GM21515 (cell line): ENCODE measurements around the gene ICAM3.
"Not testable (repeated sequence)": the region's sequence is repeated elsewhere in the genome, so short reads cannot be mapped to it uniquely, and the experiment has no call there.

Source experiments
- ATAC-seq: cut with Tn5 transposase; IDR thresholded peaks from one replicate; pipeline ENCODE4 v1.9.1; 2021; ENCODE audit not compliant: unreplicated experiment

The ICAM3 gene

GRCh38 chr19:10352764-10353671, 13.6 kb upstream of the ICAM3 start:
- ATAC-seq: no peak

GRCh38 chr19:10346509-10346908, 7.1 kb upstream of the ICAM3 start:
- no peak for ATAC-seq

GRCh38 chr19:10344780-10345179, 5.4 kb upstream of the ICAM3 start:
- ATAC-seq: no peak

GRCh38 chr19:10343495-10343894, 4.1 kb upstream of the ICAM3 start:
- no peak for ATAC-seq

GRCh38 chr19:10339977-10340376, 553 bp upstream of the ICAM3 start:
- no peak for ATAC-seq

GRCh38 chr19:10338940-10339339, 484 bp downstream of the ICAM3 start:
- no peak for ATAC-seq

GRCh38 chr19:10336725-10337124, 2.7 kb downstream of the ICAM3 start:
- not testable (repeated sequence) for ATAC-seq

GRCh38 chr19:10335352-10335985, 4.0 kb downstream of the ICAM3 start:
- ATAC-seq: no peak

- no peak for ATAC-seq
Observed at GRCh38 chr19:10334588-10335351, 4.7 kb downstream of the ICAM3 start.

GRCh38 chr19:10333758-10334587, 5.5 kb downstream of the ICAM3 start:
- ATAC-seq: no peak

- peak; percentile 79 for ATAC-seq
Observed at GRCh38 chr19:10332965-10333757, 6.3 kb downstream of the ICAM3 start, which contains the start of gene RAVER1. RAVER1 (minus strand) TSS chr19:10333529; CDS start chr19:10333507, 22 bp downstream.

GRCh38 chr19:10332158-10332964, 7.1 kb downstream of the ICAM3 start:
- ATAC-seq: no peak

GRCh38 chr19:10329555-10329954, 9.9 kb downstream of the ICAM3 start:
- ATAC-seq: no peak

- no peak for ATAC-seq
Observed at GRCh38 chr19:10328558-10329429, 10.6 kb downstream of the ICAM3 start.

GRCh38 chr19:10327793-10328192, 11.6 kb downstream of the ICAM3 start:
- no peak for ATAC-seq

- ATAC-seq: no peak
Observed at GRCh38 chr19:10325732-10326131, 13.7 kb downstream of the ICAM3 start.

- ATAC-seq: no peak
Observed at GRCh38 chr19:10321874-10322835, 17.3 kb downstream of the ICAM3 start.
